ENCODE data around the gene ENAH. TPM values are rescaled to one million over a fixed set of nuclear protein-coding genes. Genes with fewer than 3 reads are reported as not detected.
A peak's percentile ranks its signal among the peaks of the same experiment; 100 is the strongest.

The ENAH gene
- polyA plus RNA-seq, 3 donors = 0.12 TPM; not detected in 2

GRCh38 chr1:225466848-225467192 is 186.1 kb downstream of the ENAH start:
- Histone ChIP-seq H2AFZ (ENCODE audit: insufficient read depth, low read depth, low read length, poor library complexity, severe bottlenecking) (peak overlapping the region; percentile 94), H3K9ac (ENCODE audit: insufficient read depth, low read length, poor library complexity, severe bottlenecking) (peak overlapping the region; percentile 98), H3K27ac (ENCODE audit: low read depth in 1 of 2, low read length in 2 of 2) (peak overlapping the region; percentile 97 to 100), H3K4me1 (ENCODE audit: control insufficient read depth in 1 of 2, insufficient read depth in 2 of 2, low read length in 2 of 2) (peaks cover 27 to 36% of the 10 kb centered on the region in 2 donors), H3K4me3 (replicated peaks in 1 of 3; ENCODE audit: low read depth in 2 of 3, low read length in 3 of 3) (peak overlapping the region in 2 of 3 experiments; percentile 66 to 92), H3K4me2 (replicated peaks; ENCODE audit: extremely low read depth, low read length, poor library complexity, severe bottlenecking) (peak overlapping the region; percentile 99), H3K36me3 (replicated peaks in 1 of 2; ENCODE audit: control insufficient read depth in 1 of 2, insufficient read depth in 2 of 2, low read length in 2 of 2) (no peaks in the 10 kb centered on the region), H3K9me3 (replicated peaks in 1 of 2; ENCODE audit: control insufficient read depth in 1 of 2, insufficient read depth in 1 of 2, low read length in 2 of 2) (no peaks in the 10 kb centered on the region), H3K79me2 (ENCODE audit: insufficient read depth, low read length) (peaks cover 5% of the 10 kb centered on the region), H4K20me1 (ENCODE audit: insufficient read depth, low read length) (no peaks in the 10 kb centered on the region), H3K27me3 (ENCODE audit: control insufficient read depth in 2 of 2, insufficient read depth in 2 of 2, low read length in 2 of 2) (no peaks in the 10 kb centered on the region)
- Mint-ChIP-seq H3K9me3 (no peaks in the 10 kb centered on the region), H3K27ac (peak overlapping the region; percentile 95 to 98 (median 98)), H3K27me3 (ENCODE audit: low read depth in 3 of 3) (no peaks in the 10 kb centered on the region), H3K4me3 (peak overlapping the region; percentile 85 to 89), H3K4me1 (peaks cover 37% of the 10 kb centered on the region), H3K36me3 (peaks cover 3% of the 10 kb centered on the region in 2 donors)
- intact Hi-C loops (cut with micrococcal nuclease) = loop anchor here in 1 of 2 donors (5.0 kb wide), 1 partner anchor 40 kb away; the partner anchor contains the start of gene LBR
- DNase-seq = no peak
- no CpG with 5 or more reads among the region's 4 CpGs for WGBS (ENCODE audit: insufficient coverage)
- no peak for TF ChIP-seq CTCF (IDR thresholded peaks at IDR 0.05)

- Histone ChIP-seq H3K36me3 (replicated peaks in 1 of 2; ENCODE audit: control insufficient read depth in 1 of 2, insufficient read depth in 2 of 2, low read length in 2 of 2) (no peaks in the 10 kb centered on the region), H3K27me3 (ENCODE audit: control insufficient read depth in 2 of 2, insufficient read depth in 2 of 2, low read length in 2 of 2) (no peaks in the 10 kb centered on the region), H3K4me3 (replicated peaks in 1 of 3; ENCODE audit: low read depth in 2 of 3, low read length in 3 of 3) (no peak overlapping the region), H3K9ac (ENCODE audit: insufficient read depth, low read length, poor library complexity, severe bottlenecking) (no peak overlapping the region), H4K20me1 (ENCODE audit: insufficient read depth, low read length) (no peaks in the 10 kb centered on the region), H3K4me2 (replicated peaks; ENCODE audit: extremely low read depth, low read length, poor library complexity, severe bottlenecking) (no peak overlapping the region), H3K4me1 (ENCODE audit: control insufficient read depth in 1 of 2, insufficient read depth in 2 of 2, low read length in 2 of 2) (peaks cover 27 to 36% of the 10 kb centered on the region in 2 donors), H2AFZ (ENCODE audit: insufficient read depth, low read depth, low read length, poor library complexity, severe bottlenecking) (no peak overlapping the region), H3K79me2 (ENCODE audit: insufficient read depth, low read length) (peaks cover 5% of the 10 kb centered on the region), H3K9me3 (replicated peaks in 1 of 2; ENCODE audit: control insufficient read depth in 1 of 2, insufficient read depth in 1 of 2, low read length in 2 of 2) (no peaks in the 10 kb centered on the region), H3K27ac (ENCODE audit: low read depth in 1 of 2, low read length in 2 of 2) (no peak overlapping the region)
- Mint-ChIP-seq H3K36me3 (peaks cover 3% of the 10 kb centered on the region in 2 donors), H3K9me3 (no peaks in the 10 kb centered on the region), H3K27ac (peak overlapping the region; percentile 95 to 98 (median 98)), H3K4me1 (peaks cover 42% of the 10 kb centered on the region), H3K4me3 (no peak overlapping the region), H3K27me3 (ENCODE audit: low read depth in 3 of 3) (no peaks in the 10 kb centered on the region)
- intact Hi-C loops (cut with micrococcal nuclease) = loop anchor here in 1 of 2 donors (5.0 kb wide), 1 partner anchor 39 kb away; the partner anchor contains the start of gene LBR
- no peak for TF ChIP-seq CTCF (IDR thresholded peaks at IDR 0.05)
- 89% methylated on average over 11 of the region's 26 CpGs for WGBS (ENCODE audit: insufficient coverage)
- DNase-seq = no peak
Measured at GRCh38 chr1:225465793-225466517, 187.0 kb downstream of the ENAH start.
